GM12801 (cell line): ENCODE data around the gene NR3C2.

Source experiments
- CTCF ChIP-seq: IDR thresholded peaks from one replicate; pipeline ENCODE4 v1.5.1; 2011; ENCODE audit warnings: control low read depth; ENCODE audit not compliant: insufficient read length; ENCODE audit errors: extremely low read depth

NR3C2 gene

DNA sequence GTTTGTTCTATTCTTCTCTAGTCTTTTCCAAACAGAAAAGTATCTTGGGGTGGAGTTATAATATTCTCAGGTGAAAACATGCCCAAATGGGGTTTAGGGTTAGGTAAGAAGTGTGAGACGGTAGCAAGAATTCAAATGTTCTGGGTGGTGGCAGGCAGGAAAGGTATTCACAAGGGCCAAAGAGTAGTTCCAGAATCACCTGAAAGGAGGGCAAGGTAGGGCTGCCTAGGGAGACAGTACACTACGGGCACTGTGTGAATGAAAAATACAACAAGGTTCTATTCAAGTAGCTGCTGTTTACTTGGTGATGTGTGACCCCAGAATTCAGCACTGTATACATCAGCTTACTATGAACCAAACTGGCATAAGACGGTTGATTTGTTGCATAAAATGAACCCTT lies 51.9 kb downstream of the NR3C2 start:
- TF ChIP-seq CTCF, result no peak

GRCh38 chr4:148380291-148380690 lies 61.9 kb downstream of the NR3C2 start:
- no peak for TF ChIP-seq CTCF

GRCh38 chr4:148376151-148376550 lies 66.1 kb downstream of the NR3C2 start:
- no peak for TF ChIP-seq CTCF

DNA sequence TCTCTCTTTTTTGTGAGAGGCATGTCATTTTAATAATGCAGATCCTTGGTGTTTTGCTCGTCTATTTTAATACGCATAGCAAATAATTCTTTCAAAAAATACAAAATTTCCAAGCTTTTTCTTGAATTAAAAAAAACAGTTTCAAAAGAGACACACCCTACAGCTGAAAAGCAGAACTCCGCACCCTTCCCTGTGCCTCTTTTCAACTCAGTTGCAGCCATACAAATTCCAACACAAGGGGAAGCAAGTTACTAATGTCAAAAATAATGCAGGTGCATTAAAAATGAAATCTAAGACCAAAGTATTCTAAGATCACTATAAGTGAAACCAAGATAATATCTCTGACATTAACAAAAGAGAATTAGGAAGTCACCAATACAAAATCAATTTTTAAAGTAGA lies 66.6 kb downstream of the NR3C2 start:
- no peak for TF ChIP-seq CTCF

DNA sequence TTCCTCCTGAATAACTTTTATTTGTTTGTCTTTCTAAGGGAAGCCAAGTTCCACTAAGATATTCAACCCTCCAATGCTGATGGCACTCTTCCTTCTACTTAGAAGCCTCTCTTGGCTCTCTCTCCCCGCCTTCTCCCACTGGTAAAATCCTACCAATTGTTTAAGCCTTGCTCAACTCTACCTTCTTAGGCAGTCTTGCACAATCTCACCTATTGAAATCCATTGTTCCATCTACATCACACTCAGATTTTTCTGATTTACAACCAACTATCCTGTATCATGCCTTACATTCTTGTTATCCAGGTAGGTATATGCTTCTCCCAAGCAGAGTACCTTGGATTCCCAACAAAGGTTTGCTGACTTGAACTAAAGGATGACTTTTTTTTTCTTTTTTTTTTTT lies 69.1 kb downstream of the NR3C2 start:
- TF ChIP-seq CTCF, result no peak

DNA sequence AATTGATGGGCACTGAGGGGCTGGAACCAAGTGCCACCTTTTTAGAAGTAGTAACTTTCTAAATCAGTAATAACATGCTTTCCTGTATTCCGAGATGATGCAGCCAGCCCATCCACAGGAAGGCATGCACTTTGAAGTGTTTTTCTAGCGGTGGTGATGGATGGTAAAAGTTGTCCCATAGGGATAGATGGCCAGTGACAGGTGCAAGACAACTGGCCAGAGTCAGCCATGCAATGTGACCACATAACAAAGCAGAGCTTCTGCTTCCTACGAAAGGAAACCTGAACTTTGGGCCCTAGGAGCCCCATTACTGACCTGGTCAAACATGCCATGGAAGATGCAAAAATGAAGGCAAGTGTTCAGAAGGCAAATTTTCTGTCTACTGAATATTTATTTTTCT lies 72.3 kb downstream of the NR3C2 start:
- TF ChIP-seq CTCF, result no peak

DNA sequence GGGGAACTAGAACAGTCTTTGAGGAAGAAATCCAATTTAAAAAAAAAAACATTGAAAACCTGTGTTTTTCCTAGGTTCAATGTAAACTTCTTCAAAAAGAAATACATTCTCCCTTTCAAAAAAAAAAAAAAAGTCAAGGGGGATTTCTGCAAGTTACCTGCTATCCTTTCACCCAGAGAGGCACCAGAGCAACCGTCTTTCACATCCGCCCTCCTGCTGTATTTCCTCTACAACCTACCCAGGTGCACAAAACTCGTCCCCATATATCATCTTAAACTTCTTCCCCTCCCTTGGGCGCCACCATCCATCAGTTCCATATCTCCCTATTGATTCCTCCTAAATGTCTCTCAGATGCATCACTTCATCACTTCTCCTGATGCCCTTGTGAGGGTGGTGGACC lies 74.5 kb downstream of the NR3C2 start:
- no peak for TF ChIP-seq CTCF

DNA sequence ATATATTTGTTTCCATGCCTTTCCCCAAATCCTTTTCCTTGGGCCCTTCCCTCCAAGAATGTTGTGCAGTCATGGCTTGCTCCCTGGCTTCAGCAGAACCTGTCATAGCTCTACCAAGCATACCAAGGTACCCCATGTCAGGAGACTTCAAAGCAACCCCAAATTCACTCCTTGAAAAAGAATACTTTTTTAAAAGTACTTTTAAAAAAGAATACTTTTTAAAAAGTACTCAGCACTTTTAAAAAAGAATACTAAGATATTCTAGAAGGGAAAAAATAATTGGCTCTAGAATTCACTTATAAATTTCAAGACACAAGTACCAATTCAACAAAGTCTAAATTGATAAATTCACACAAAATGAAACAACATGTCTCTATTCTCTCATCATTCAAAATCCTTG lies 76.0 kb downstream of the NR3C2 start:
- TF ChIP-seq CTCF, result no peak
